Measurements from ENCODE around the gene S1PR5.
"Not testable (repeated sequence)": the region's sequence is repeated elsewhere in the genome, so short reads cannot be mapped to it uniquely, and the experiment has no call there.

- not testable (repeated sequence) for TF ChIP-seq CTCF (IDR thresholded peaks at IDR 0.05; ENCODE audit: low read depth, low read length, poor library complexity, severe bottlenecking); EZH2phosphoT487 (IDR thresholded peaks at IDR 0.05; ENCODE audit: borderline replicate concordance, low read length)
Measured at GRCh38 chr19:10526887-10527286, 9.6 kb upstream of the S1PR5 start.

Measured in DOHH2 (cell line).